MCF 10A (cell line): ENCODE results near the gene ANKRD11. TPM values are rescaled to one million over a fixed set of nuclear protein-coding genes. Genes with fewer than 3 reads are reported as not detected.

Experiments used
- BruUV-seq: library from RNA; stranded (reverse); fragments of 400-500 nt; replicated peaks from 2 replicates; lab custom pipeline; 2021; lab: Mats Ljungman, UMichigan
- CTCF ChIA-PET: fragments of 300-600 bp; sonication (Branson Sonifier 250); formaldehyde crosslinking; extraction: SDS; loops from one replicate; lab custom pipeline; 2021; ENCODE audit warnings: antibody characterized with exemption, inconsistent platforms; lab: Yijun Ruan, JAX
- POLR2A ChIA-PET: fragments of 300-600, 350-650 bp; sonication (Branson Sonifier 250); formaldehyde crosslinking; extraction: SDS; loops from one replicate; lab custom pipeline; 2020; ENCODE audit warnings: antibody characterized with exemption, inconsistent platforms; lab: Yijun Ruan, JAX
- DNase-seq: peaks from one replicate; pipeline ENCODE4 v3.0.0-alpha.2; 2018; ENCODE audit not compliant: unreplicated experiment
- H3K27ac Mint-ChIP-seq: one replicate; pipeline ENCODE4 v1.8.0; 2022; ENCODE audit warnings: mild to moderate bottlenecking, low read depth, mixed read lengths; ENCODE audit not compliant: unreplicated experiment
- H3K27me3 Mint-ChIP-seq: one replicate; pipeline ENCODE4 v1.8.0; 2022; ENCODE audit warnings: mixed read lengths; ENCODE audit not compliant: insufficient read depth, unreplicated experiment
- H3K36me3 Mint-ChIP-seq: one replicate; pipeline ENCODE4 v1.8.0; 2022; ENCODE audit warnings: mild to moderate bottlenecking, moderate library complexity, mixed read lengths; ENCODE audit not compliant: insufficient read depth, unreplicated experiment
- H3K4me1 Mint-ChIP-seq: one replicate; pipeline ENCODE4 v1.8.0; 2022; ENCODE audit warnings: mixed read lengths; ENCODE audit not compliant: insufficient read depth, unreplicated experiment
- H3K4me3 Mint-ChIP-seq: one replicate; pipeline ENCODE4 v1.8.0; 2022; ENCODE audit warnings: mild to moderate bottlenecking, moderate library complexity, mixed read lengths; ENCODE audit not compliant: unreplicated experiment
- H3K9me3 Mint-ChIP-seq: one replicate; pipeline ENCODE4 v1.8.0; 2022; ENCODE audit warnings: mixed read lengths; ENCODE audit not compliant: unreplicated experiment
- CTCF ChIP-seq: fragments of 200-600 bp; IDR thresholded peaks from one replicate; pipeline ENCODE4 v1.8.0; 2022; ENCODE audit warnings: antibody characterized with exemption, mild to moderate bottlenecking; ENCODE audit not compliant: unreplicated experiment
- intact Hi-C: fragments of 100-400 bp; cut with micrococcal nuclease; formaldehyde crosslinking; loops from 2 replicates; pipeline ENCODE4 v1.14.1; 2022
- total RNA-seq: library from RNA; stranded (reverse); gene quantifications from 2 replicates; pipeline ENCODE4 v1.2.3, GENCODE V29; 2022

The ANKRD11 gene
- total RNA-seq, 1 experiment from 2014 or later = 237 TPM

GRCh38 chr16:89243664-89244063 lies 246.7 kb downstream of the ANKRD11 start:
- H3K27me3 Mint-ChIP-seq = no peaks in the 10 kb centered on the region
- peaks cover 11% of the 10 kb centered on the region for H3K36me3 Mint-ChIP-seq
- no TSS peak for BruUV-seq
- intact Hi-C loops = no loop called here
- ChIA-PET CTCF (interaction anchor here (0.7 kb wide), 1 partner anchor 14 kb away, joined by 3 read pairs; no protein-coding TSS in a partner anchor), POLR2A (no interaction called here)
- no peak for TF ChIP-seq CTCF
- no peak for DNase-seq
- H3K4me3 Mint-ChIP-seq = no peak overlapping the region
- no peaks in the 10 kb centered on the region for H3K4me1 Mint-ChIP-seq
- H3K9me3 Mint-ChIP-seq = no peaks in the 10 kb centered on the region
- H3K27ac Mint-ChIP-seq = no peak overlapping the region

GRCh38 chr16:89242795-89243200 lies 247.6 kb downstream of the ANKRD11 start:
- H3K4me1 Mint-ChIP-seq = no peaks in the 10 kb centered on the region
- CTCF ChIA-PET = interaction anchor here (0.6 kb wide), 1 partner anchor 234 kb away, joined by 4 read pairs; no protein-coding TSS in a partner anchor
- peaks cover 11% of the 10 kb centered on the region for H3K36me3 Mint-ChIP-seq
- no peaks in the 10 kb centered on the region for H3K9me3 Mint-ChIP-seq
- intact Hi-C loops = no loop called here
- H3K4me3 Mint-ChIP-seq = no peak overlapping the region
- no TSS peak for BruUV-seq
- POLR2A ChIA-PET = interaction anchor here (0.6 to 0.7 kb wide), 2 partner anchors 203 to 430 kb away, joined by 3 read pairs; no protein-coding TSS in a partner anchor
- H3K27ac Mint-ChIP-seq = no peak overlapping the region
- TF ChIP-seq CTCF = no peak
- H3K27me3 Mint-ChIP-seq = no peaks in the 10 kb centered on the region
- DNase-seq = no peak

GRCh38 chr16:89241187-89242007 lies 249.0 kb downstream of the ANKRD11 start:
- peak; percentile 69 for DNase-seq
- Mint-ChIP-seq H3K27me3 (no peaks in the 10 kb centered on the region), H3K36me3 (peaks cover 10% of the 10 kb centered on the region), H3K4me1 (no peaks in the 10 kb centered on the region), H3K4me3 (peak overlapping the region; percentile 94), H3K27ac (peak overlapping the region; percentile 95), H3K9me3 (no peaks in the 10 kb centered on the region)
- ChIA-PET CTCF (interaction anchor here (0.8 to 1.9 kb wide), 3 partner anchors 10 to 36 kb away, joined by 3 to 6 read pairs (median 3); no protein-coding TSS in a partner anchor), POLR2A (interaction anchor here (0.6 to 2.0 kb wide), 7 partner anchors 11 to 268 kb away, joined by 3 to 10 read pairs (median 5); partner anchors contain the start of genes SPG7 and ZNF778)
- BruUV-seq = TSS peak; percentile 94
- no peak for TF ChIP-seq CTCF
- intact Hi-C loops = loop anchor here (2.0 kb wide), 1 partner anchor 267 kb away; the partner anchor contains the start of gene SPG7

- CTCF ChIA-PET = no interaction called here
- DNase-seq = no peak
- peaks cover 11% of the 10 kb centered on the region for H3K9me3 Mint-ChIP-seq
These were observed 252.6 kb downstream of the ANKRD11 start for GRCh38 chr16:89237733-89238132.

More at GRCh38 chr16:89237733-89238132, 252.6 kb downstream of the ANKRD11 start:
- no peak overlapping the region for H3K4me3 Mint-ChIP-seq
- H3K27me3 Mint-ChIP-seq = no peaks in the 10 kb centered on the region
- no peaks in the 10 kb centered on the region for H3K4me1 Mint-ChIP-seq
- BruUV-seq = no TSS peak
- TF ChIP-seq CTCF = no peak
- intact Hi-C loops = no loop called here
- POLR2A ChIA-PET = no interaction called here
- no peak overlapping the region for H3K27ac Mint-ChIP-seq
- H3K36me3 Mint-ChIP-seq = peaks cover 13% of the 10 kb centered on the region
